HG03469 (cell line): ENCODE data around the gene RSPO1.
"Not testable (repeated sequence)": the region's sequence is repeated elsewhere in the genome, so short reads cannot be mapped to it uniquely, and the experiment has no call there.

ENCODE experiments used
- ATAC-seq: cut with Tn5 transposase; IDR thresholded peaks from one replicate; pipeline ENCODE4 v1.9.1; 2021; ENCODE audit warnings: mild to moderate bottlenecking, moderate library complexity, moderate number of reproducible peaks; ENCODE audit not compliant: unreplicated experiment

The RSPO1 gene, protein sequence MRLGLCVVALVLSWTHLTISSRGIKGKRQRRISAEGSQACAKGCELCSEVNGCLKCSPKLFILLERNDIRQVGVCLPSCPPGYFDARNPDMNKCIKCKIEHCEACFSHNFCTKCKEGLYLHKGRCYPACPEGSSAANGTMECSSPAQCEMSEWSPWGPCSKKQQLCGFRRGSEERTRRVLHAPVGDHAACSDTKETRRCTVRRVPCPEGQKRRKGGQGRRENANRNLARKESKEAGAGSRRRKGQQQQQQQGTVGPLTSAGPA

DNA sequence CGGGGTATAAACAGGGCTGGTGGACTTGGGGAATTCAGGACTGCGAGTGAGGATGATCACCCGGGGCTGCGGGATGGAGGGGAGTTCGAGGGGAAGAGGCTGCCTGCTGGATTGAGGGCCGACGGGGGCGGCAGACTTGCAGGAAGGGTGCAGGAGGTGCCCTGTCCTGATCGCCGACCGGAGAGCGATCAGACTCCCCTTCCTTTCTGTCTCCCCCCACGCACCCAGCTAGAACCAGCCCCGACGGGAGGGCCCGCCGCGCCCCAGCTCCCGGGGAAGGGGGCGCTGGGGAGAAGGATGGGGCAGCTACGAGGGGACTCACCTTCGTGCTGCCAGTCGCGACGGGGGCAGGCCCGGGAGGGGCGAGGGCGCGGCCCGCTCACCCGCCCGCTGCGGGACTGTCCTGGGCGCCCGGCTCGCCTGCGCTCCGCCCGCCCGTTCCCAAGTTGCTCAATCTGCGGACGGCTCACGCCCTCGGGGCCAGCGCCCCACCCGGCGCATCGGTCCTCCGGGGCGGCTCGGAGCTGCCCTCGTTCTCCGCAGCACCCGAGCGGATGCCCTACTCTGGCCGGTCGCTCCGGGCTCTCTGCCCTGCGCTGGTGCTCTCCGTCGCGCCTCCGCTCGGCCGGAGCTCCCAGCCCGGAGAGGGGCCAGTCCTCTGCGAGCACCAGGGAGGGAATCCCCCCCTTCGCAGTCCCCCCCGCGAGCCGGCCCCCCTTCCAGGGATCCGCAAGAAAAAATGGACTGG is at the start of gene RSPO1:
TSS of gene RSPO1 (minus strand) at position 649 of the 748 bp plus-strand sequence. CDS start 5,231 bp downstream, outside the sequence.
- ATAC-seq = no peak

- ATAC-seq = not testable (repeated sequence)
Observed at GRCh38 chr1:37684182-37684581, 49.5 kb upstream of the RSPO1 start.

- ATAC-seq = no peak
Observed at GRCh38 chr1:37682334-37682987, 47.8 kb upstream of the RSPO1 start.

GRCh38 chr1:37680933-37681332 is 46.2 kb upstream of the RSPO1 start:
- no peak for ATAC-seq

DNA sequence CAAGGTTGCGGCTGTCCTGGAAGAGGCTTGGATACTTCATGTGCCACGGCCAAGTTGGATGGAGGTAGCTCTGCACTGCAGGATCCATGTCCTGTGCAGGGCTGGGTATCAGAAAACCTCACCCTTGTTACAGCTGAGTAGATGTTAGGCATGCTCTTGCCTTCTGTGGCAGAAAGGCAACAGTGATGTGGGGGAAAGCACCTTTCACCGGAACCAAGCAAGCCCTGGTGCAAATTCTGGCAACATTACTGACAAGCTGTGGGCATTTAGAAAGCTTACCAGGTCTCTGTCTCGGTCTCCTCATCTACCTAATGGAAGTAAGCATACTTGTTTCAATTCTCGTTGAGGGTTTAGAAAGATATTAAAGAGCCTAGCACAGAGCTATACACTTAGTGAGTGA is 43.1 kb upstream of the RSPO1 start:
- ATAC-seq = no peak

- ATAC-seq = no peak
Observed at GRCh38 chr1:37677143-37677439, 42.4 kb upstream of the RSPO1 start.

GRCh38 chr1:37676281-37677142 is 41.8 kb upstream of the RSPO1 start:
- no peak for ATAC-seq

- no peak for ATAC-seq
Observed at GRCh38 chr1:37673920-37674319, 39.2 kb upstream of the RSPO1 start.

GRCh38 chr1:37672136-37672870 is 37.6 kb upstream of the RSPO1 start:
- ATAC-seq = no peak

- no peak for ATAC-seq
Observed at GRCh38 chr1:37671261-37671660, 36.6 kb upstream of the RSPO1 start.

DNA sequence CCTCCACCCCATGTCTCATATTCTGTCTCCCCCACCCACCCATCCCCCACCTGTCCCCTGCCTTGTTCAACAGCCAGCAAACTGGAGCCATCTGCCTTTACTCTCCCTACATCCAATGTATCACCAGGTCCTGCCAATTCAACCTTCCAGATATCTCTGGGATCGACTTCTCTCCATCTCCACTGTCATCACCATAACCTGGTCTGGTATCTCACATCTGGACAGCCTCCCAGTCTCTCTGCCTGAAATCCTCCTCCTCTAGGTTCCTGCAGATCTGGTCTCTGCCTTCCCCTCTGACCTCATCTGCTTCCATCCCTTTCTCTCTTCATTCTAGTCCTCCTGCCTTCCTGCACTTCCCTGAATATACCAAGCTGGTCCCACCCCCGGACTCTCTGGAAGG is 35.4 kb upstream of the RSPO1 start:
- ATAC-seq = no peak

- ATAC-seq = no peak
Observed at GRCh38 chr1:37667023-37667671, 32.5 kb upstream of the RSPO1 start.

GRCh38 chr1:37666241-37666867 is 31.7 kb upstream of the RSPO1 start:
- ATAC-seq = no peak

- ATAC-seq = no peak
Observed at GRCh38 chr1:37663426-37664000, 28.8 kb upstream of the RSPO1 start.

DNA sequence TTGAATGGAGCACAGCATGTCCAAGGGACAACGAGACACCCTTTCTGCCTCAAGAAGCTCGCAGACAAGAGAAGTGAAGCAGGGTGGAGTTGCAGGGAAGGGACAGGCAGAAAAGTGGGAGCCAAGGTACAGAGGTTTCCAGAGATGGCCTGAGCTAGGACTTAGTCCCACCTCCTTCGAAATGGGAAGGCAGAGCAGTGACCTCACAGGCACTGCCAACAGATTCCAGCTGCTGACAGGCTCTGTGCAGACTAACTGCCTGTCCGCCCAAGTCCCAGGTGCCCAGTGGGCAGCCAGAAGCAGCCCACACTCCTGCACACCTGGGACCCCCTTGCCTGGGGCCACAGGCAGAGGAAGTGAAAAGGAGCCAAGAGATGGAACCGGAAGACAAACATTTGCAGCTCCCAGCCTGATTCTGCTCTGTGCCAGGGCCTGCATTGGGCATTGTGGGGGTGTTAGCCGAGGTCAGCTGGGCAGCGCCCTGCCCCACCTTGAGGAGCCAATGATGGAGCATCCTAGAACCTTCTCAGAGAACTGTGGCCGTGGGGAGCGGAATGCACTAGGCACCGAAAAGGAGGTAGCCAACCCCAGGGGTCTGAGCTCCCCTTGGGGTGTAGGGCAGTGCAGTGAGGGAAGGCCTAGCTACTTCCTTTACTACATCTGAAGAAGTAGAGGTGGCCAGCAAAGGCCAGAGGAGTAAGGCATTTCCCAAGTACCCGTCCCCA is 27.5 kb upstream of the RSPO1 start:
- ATAC-seq = no peak

DNA sequence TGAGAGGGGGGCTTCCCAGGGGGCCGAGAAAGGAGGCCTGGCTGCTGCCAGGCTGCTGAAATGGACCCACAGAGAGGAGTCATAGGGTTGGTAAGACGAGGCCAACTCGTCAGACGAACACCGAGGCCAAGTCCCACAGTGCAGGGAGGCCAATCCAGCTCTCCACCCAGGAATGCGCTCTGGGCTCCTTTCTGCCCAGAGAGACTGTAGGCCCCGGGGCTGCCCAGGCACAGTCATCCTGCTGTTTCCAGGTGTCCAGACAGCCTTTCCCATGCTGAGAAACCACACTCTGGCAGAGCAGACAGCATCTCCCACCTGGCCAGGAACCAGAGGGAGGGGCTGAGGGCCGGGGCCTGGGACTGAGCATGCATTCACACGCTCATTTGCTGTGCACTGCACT is 26.7 kb upstream of the RSPO1 start:
- no peak for ATAC-seq

DNA sequence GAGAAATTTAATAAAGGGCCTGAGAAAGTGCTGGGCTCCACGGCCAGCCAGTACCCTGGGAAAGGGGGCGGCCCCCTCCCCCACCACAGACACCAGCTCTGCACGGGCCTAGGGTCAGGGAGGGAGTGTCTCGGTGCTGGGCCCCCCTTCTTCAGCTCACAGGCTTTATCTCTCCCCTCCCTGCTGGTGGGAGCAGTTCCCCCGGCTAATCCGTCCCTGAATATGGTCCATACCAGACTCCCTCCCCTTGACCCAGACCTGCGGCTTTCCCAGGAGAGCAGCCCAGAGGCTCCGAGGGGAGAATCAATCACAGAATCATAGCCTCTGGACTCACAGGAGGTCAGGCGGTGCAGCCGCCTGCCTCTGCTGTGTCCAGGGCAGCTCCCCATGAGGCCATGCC is 26.0 kb upstream of the RSPO1 start:
- ATAC-seq = no peak

- no peak for ATAC-seq
Observed at GRCh38 chr1:37658486-37658885, 23.8 kb upstream of the RSPO1 start.
